ENCODE results near the gene C1orf53.

C1orf53 gene

DNA sequence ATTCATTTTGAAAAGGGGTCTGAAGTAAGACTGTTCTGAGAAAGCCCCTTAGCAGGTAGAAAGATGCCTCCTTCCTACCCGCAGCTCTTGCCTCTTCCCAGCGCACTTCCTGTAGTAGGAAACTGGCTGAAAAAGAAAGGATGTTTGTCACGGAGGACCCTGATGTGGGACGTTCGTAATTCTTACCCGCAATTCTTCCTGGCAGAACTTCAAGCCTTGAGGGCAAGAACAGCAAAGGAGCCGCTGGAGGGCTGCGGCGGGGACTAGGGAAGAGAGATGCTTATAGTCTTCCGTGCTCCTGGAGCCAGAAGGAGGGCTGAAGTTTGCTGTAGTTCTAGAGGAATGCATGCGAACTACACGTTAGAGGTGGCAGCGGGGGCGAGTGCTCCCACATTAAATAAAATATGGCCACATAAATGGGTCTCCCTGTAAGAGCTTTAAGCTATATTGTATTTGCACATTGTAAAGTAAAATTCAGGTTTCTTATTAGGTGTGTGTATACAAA is 6.3 kb downstream of the C1orf53 start:
- no peak for DNase-seq

DNA sequence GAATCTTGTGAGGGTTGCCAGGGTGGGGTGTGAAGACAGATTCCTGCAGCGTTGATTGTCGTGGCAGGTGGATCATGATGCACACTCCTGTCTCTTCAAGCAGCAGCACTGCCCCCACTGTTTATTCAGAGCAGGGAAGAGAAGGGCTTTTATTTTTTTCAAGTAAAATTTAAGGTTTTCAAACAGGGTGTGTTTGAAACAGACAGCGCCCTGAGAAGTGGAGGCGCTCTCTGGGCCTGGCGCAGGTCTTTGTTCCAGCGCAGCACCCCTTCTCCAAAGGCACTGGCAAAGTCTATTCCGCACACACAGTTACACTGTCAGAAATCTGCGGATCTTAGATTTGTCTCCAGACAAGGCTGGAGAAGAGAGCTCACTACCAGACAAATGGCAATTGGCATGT is 7.0 kb downstream of the C1orf53 start:
- DNase-seq = no peak

DNA sequence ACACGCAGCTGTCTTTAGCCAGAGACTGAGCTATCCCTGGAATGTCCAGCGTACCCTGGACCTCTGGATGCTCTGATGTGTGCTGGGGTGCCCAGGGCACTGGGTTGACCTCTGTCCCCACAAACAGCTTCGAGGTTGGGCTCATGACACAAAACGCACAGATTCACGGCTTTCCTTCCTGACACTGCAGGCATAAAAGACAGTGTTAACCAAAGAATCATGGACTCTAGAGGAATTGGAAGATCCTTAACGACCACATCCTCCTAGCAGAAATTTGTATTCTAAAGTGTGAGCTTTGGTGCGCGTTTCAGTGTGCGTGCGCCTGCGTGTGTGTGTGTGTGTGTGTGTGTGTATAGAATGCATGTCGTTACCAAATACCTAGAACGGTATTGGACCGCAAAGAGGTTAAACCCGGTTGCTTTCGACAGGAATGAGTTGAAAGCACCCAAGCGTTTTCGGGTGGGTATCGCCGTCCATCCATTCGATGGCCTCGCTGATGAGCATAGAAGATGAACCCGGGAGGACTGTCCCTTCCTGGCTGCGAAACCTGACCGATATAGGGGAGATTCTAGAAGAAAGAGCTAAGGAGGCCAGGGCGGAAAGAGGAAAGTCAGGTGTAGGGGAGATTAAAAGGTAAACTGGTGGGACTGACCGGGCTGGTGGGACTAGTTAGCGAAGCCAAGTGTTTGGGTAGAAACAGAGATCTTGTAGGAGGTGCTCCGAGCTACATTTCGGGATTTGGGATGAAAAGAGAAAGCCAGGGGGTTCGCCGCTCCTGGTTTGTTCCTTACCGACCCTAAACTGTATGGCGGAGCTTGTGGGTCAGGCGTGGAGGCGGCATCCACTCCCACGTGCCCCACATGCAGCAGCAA is 7.9 kb downstream of the C1orf53 start:
- DNase-seq = no peak

DNA sequence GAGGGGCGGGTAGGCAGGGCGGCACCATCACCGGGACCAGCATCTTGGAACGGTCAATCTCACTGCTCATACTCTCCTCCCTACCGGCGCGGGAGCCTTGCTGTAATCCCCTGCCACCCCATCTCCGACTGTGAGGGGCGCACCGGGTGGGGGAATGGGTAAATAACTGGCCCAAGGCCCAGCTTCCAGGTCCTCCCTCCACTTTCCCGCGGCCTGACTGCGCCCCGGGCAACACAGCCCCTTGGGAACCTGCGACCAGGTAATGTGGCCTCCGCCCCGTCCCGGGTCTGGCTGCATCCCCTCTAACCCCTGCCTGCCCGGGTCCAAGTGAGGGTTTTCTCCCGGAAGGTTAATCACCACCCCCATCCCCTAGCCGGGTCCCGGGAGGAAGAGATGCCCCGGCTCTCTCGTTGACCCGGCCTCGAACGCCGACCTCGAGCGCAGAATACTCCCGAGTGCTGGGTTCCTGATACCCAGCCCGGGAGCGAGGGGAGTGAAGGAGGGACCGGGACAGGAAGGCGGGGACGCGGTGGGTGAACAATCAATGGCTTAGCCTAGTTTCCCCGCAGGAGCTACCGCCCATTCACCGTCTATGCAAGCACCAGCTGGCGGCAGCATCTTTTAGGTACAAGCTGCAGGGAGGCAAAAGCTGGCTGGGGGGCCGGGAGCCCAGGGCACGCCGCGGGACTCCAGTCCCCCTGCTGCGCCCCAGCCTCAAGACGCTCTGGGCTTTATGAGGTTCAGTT is 8.9 kb downstream of the C1orf53 start:
- no peak for DNase-seq

DNA sequence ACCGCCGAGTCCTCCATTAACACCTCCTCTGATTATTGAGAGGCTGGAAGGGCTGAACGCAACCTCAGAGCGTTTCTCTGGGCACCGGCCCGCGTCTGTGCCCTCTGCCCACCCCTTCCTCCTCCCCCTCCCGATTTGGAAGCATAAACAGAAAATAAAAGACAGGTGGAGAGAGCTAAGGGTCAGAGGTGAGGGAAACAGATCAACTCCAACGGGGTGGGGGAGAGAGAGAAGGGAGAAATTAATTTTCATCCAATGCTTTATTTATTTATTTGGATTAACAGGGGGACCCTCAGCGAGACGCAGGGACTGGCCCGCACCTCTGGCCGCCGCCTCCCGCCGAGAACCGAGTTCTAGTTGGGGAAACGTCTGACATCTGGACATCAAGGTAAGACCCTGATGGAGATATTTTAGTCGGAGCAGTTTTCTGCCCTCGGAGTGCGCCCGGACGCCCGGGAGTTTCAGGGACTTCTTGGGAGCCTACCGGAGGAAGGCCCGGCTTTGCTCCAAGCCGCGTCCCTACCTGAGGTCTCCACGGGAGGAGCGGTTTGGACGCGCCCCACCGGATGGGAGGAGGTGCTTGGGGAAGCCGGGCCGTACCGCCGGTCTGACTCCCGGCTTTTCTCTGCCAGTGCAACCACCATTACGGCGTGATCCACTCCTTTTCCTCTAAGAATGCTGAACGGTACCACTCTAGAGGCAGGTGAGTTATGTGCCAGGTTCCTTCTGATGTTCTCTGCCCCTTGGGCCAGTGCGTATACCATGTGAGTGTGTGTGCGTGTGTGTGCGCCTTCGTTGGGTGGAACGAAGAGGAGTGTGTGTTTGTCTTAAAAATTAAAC is 9.6 kb downstream of the C1orf53 start:
- DNase-seq = no peak

DNA sequence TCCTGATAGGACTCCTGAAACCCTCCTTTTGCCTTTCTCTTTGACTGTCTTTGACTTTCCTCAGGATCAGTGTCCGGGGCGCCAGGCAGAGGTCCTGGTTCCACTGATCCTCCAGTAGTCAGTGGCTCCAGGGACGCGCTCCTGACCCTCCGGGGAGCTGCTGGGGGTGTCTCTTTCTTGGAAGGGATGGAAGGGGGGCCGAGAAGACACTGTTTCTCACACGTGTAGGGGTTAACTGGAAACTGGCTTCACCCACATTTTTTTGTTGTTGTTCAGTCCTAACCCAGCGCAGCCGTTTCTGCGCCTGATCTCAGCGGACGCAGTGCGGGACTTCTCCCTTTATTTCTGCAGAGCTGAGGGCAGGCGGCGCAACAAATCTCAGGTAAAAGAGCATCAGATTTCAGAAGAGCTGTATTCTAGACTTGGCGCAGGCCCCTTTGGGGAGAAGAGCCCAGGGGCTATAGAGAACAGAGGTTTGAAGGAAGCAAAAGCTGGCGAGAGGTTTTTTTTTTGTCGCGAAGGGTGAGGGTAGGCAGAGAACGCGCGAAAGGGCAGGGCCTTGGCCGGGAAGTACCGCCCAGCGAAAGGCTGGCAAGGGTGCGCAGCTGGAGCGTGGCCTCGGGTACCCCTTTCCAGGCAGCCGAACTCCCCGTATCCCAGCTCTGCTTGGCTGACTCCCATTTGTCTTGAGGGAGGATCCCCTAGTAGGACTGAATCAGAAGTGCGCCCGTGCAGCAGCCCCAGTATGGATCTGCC is 10.5 kb downstream of the C1orf53 start:
- no peak for DNase-seq

DNA sequence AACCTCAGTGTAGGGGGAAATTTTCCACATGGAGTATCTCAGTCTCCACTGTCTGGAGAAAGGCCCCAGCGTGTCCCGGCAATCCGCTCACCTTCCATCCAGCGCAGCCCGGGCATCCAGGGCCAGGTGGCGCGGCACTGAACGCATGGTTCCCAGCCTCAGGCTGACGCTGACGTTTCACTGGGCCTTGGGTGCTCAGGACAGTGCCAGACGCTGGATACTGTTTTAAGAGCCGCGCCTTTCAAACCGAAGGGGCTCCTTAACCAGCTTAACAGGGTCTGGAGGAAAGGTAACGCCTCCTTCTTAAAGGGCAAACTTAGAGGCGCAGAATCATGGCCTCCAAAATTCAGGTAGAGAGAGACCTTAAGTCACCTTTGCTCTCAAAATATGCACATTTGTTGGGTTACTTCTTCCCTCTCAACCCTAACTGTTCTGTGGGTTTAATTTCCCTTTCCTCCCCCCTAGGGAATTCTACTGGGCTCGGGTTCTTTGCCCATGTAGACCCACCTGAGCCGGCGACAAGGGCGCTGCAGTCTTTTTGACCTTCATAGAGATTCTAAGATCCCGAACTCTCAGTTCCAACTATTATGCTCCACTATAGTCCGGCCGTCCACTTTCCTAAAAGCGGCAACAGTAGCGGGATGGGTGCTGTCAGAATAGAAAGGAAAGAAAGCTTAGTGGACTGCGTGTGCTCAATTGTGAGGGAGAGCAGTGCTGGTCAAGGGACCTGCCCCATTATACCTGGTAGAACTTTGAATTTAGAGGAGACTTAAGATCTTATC is 11.3 kb downstream of the C1orf53 start:
- DNase-seq = no peak

DNA sequence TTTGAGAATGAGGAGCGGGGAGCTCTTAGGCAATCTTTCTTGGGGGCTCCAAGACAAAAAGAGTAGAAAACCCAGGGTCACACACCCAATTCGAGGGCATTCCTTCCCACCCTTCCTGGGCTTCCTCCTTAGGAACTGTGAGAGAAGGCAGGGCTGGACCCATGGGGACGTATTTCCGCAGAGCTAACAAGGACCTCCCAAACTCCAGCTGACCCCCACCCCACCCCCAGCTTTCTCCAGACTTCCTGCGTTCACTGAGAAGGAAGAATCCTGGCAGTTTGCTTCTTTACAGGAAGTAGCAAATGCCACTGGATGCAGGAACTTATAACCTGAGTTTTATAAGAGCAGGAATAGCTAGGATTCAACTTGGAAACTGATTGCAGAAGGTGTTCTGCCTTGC is 12.1 kb downstream of the C1orf53 start:
- DNase-seq = no peak

DNA sequence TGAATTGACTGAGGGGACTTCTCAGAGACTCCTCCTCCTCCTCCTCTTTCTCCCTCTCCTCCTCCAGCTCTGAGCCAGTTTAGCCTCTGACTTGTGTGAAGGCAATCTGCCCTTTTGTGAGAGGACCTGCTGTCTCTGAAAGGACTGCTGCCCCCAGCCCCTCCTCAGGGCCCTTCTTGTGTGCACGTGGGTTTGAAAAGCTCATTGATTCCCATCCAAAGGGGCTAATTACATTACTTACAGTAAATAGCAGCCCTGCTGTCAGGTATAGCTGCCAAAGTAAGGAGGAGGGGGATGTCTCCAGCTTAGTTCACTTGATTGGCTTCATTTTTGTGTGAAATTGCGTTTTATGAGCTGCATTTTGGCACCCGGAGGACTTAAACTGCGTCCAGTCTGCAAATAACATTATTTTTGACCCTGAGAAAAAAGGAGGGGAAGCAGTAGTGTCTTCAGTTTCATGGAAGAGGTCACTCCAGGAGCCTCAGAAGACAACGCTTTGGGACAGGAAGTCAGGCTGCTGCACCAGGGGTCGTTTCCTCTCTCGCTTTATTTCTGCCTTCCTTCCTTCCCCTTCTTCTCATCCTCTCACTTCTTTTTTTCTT is 12.9 kb downstream of the C1orf53 start:
- DNase-seq = no peak

DNA sequence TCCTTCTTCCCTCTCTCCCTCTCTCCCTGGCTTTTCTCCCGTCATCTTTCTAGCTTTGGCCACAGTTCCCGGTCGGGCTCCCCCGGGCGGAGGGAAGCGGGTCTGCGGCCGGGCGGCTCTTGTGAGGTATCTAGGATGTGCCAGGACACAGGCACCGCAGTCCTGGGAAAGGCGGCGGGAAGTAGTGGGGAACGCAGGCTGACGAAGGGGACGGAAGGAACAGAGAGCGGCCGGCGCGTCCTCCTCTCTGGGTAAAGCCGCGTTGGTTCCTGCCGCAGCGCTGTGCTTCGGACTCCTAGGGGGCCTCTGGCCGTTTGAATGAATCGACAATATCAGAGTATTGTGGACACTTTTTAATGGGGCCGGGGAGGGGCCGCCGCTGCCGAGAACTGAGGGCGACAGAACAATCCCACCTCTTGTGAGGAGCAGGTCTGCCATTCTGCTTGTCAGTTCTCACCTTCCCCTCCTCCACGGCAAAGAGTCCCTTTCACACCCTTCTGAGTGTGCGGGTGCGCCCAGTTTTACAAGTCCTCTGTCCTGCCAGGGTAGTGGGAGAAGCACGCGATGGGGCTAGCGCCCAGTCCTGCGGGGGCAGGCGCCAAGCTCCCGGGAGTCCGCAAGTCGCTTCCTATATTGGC is 13.6 kb downstream of the C1orf53 start:
- DNase-seq = no peak

DNA sequence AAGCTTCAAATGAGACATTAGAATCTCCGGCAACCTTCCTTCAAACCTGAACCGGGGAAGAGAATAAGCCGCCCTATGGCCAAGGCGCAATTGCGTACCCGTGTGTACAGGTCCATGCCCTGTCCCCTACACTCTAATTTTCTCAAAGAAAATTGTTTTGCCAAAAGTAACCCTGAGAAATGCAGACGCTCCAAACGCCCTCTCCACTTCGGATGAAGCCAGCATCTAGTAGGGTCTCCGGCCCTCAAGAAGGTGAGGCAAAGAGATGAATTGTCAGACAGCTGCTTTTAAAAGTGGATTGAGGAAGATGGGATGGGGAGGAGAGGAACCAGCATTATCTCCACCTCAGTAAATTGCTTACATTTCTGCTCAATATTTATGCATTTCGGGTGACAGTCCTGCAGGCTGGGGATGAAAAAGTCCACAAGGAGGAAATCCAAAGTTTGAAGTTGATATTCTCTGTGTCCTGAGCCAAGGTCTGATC is 14.1 kb downstream of the C1orf53 start:
- DNase-seq = no peak

DNA sequence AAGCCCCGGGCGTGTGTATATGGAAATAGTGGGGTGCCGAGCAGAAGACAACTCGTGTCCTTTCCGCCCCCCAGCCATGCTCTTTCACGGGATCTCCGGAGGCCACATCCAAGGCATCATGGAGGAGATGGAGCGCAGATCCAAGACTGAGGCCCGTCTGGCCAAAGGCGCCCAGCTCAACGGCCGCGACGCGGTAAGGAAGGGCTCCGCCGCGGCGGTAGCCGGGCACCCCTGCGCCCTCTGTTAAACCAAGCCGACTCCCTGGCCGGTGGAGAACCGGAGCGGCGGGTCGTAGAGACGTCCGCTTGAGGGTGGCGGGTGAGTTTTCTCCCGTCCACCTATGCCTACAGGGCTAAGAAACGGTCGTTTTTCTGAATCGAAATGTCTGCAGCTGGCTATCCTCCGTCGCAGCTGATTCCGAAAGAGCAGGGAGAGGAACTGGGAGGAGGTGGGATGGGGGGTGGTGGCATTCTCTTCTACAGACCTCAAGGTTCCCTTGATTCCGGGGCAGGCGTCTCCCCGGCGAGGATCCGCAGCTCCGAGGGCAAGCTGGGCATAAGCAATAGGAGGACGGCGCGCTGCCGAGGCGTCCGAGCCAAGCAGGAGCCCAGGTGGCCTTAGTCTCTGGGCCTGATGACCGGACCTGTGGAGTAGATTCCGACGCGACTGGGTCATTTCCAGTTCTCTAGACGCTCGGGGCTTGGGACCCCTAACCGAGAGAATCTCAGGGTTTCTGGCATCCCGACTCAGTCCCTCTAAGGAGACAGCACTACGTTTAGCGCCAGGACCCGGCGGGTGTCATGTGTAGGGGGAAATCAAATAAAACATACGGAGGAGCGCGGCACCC is 15.6 kb downstream of the C1orf53 start:
- no peak for DNase-seq

DNA sequence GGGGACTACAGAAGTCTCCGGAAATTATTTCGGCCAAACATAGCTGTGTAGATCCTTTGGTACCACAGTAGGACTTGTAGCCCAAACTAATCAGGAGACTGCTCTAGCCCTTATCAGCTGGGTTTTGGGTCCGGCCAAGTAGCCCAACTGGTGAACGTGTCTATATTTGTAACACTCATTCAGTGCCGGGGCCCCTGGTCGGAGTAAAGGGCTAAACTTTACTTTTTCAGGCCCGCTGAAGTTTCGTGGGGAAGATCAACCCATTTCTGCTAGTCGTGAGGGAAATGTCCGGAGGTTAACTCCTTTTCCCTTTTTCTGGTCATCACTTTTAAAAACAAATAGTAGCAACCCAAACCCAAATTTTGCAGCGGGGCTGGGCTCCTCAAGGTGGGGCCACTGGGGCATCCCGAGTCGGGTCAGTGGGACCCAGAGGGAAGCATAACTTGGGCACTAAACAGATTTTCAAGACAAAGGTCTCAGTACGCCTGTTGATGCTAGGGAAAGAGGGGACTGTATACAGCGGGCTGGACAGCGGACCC is 16.4 kb downstream of the C1orf53 start:
- DNase-seq = no peak

DNA sequence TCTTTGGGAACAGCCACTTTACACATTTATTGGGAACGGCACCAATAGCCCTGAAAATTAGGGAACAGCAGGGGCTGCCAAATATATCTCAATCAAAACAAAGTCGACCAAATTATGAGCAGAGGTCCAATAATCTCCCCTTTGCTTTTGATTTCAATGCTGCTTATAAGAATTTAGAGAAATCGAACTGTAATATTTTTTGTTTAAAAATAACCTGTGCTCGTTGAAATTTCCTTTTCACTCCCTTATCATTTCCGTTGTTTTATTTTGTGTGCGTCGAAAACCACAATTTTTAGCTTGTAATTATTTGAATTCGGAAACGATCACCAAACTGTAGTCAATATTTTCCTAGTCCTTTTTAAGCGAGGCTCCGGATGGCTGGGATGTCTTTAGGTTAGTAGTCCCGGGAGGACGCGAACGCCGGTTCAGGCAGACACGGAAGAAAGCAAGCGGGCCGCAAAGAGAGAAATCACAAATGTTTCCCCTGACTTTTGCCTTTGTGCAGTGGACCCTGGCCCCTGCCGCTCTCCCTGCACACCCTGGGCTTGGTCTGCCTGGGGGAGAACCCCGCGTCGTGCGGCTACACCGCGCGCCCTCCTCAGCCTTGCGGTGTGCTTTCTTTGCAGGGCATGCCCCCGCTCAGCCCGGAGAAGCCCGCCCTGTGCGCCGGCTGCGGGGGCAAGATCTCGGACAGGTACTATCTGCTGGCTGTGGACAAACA is 17.1 kb downstream of the C1orf53 start:
- no peak for DNase-seq

DNA sequence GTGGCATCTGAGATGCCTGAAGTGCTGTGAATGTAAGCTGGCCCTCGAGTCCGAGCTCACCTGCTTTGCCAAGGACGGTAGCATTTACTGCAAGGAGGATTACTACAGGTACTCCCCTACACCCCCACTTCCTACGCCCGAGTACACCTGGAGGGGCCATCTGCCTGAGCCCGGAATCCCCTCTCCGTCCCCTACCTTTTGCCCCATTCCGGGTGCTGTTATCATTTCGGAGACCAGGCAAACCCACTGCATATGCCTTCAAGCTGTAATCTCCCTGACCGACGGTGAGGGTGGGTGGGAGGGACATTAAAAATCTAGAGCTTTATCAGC is 17.6 kb downstream of the C1orf53 start:
- DNase-seq = no peak

DNA sequence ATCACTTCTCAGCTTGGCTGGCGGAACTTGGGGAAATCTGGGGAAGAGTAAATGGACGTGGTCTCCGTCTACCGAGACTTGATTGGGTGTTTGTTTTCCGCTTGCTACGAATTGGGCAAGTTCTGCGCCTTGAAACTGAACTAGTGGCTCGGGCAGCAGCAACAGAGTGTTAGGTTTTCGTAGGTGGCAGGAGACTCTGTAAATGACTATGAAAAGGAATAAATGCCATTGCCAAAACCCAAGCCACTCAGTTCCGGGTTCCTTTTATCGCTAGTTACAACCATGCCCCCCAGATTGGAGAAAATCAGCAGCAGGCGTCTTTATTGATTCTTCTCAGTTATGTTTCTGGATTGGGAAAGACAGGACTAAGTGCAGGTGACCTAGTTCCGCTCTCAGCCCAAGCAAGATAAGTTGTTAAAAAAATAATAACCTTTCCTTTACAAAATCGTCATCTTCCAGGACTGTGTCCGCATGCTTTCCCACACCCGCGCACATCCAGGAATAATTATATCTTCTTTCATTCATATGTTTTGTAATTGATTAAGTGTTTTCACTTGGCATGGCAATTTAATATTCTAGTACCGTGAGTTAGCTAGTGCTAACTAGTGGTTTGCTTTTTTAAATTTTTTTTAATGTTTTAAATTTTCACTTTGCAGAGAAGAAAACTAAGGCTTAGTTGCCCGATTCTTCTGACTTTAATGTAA is 18.1 kb downstream of the C1orf53 start:
- DNase-seq = no peak

DNA sequence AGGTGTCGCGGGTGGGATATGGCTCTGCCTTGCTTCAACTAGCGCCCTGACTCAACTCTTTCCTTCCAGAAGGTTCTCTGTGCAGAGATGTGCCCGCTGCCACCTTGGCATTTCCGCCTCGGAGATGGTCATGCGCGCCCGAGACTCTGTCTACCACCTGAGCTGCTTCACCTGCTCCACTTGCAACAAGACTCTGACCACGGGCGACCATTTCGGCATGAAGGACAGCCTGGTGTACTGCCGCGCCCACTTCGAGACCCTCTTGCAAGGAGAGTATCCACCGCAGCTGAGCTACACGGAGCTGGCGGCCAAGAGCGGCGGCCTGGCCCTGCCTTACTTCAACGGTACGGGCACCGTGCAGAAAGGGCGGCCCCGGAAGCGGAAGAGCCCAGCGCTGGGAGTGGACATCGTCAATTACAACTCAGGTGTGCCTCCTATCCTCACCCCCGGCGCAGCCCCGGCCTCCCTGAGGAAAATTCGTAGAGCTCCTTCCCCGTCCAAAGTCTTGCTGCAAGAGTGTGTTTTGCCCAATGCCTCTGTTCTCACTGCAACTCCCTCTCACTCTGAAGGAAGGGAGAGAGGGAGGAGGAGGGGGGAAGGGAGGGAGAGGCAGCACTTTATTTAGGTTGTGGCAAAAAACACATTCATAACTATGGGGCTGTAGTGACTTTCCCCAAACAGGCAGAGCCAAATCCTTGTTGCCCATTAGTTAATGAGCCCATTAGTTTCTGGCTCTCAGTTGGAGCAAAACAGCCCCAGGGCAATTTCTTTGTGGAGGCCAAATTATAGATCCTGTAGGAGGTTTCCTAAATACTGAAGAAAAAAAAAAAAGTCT is 19.0 kb downstream of the C1orf53 start:
- DNase-seq = no peak

Measured in activated naive CD4-positive, alpha-beta T cell (primary cell).